ENCODE data around the gene HS2ST1.
"Not testable (repeated sequence)": the region's sequence is repeated elsewhere in the genome, so short reads cannot be mapped to it uniquely, and the experiment has no call there.

HS2ST1 gene

DNA sequence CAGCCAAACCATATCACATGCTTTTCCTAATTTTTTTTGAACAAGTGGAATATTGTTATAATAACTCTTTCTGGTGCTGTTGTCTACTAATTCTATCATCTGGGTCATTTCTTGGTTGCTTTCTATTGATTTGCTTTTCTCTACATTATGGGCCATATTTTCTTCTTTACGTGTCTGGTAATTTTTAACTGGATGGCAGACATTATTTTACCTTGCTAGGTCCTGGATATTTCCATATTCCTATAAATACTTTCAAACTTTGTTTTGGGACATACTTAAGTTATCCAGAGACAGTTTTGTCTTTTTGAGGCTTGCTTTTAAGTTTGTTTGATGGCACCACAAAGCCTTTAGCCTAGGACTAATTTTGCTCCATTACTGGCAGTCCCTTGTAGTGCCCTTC is 11.3 kb downstream of the HS2ST1 start:
- DNase-seq (ENCODE audit: low read depth): no peak

DNA sequence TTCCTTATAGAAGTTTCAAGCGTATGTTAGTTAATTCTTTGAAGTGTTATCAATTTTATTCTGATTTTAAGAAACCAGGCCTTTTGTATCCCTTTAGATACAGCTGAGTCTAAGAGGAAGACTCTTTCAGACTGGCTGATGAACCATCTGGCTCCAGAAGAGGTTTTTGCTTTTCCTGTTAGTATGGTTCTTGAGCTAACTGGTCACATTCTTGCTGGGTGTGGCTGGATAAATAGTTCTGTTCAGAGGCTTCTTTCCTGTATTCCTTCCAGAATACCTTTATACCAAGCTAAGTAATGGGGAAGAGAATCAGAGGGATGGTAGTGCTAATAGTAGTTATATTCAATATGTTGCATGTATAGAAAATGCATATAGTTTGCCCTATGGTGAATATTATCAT is 12.4 kb downstream of the HS2ST1 start:
- DNase-seq (ENCODE audit: low read depth): no peak

DNA sequence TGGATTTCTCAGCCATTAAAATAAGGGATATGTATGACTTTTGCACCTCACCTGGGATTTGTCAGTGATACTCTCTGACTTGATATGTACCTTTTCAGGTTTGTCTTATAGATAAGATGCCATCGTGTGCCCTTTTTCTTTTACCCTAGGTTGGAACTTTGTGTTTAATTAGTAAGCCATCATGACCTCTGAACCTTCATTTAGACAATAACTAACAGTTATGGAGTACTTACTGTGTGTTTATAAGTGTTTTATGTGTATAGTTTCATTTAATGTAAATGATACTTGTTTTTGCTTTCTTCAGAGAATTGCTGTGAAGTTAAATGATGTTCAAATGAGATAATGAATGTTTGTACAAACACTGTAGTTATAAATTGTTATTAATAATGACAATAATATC is 14.4 kb downstream of the HS2ST1 start:
- DNase-seq (ENCODE audit: low read depth): no peak

DNA sequence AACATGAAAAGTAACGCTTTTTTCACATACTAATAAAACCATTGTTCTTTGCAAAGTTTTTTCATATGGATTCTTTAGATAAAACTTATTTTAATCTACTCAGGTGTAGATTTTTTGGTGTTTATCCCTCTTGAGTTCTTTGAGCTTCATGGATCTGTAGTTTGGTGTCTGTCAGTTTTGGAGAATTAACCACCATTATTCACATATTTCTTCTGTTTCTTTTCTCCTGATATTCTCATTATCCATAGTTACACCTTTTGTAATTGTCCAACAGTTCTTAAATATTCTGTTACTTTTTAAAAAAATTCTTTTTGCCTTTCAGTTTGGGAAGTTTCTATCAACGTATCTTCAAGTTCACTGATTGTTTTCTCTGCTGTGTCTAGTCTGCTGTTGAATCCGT is 18.6 kb downstream of the HS2ST1 start:
- no peak for DNase-seq (ENCODE audit: low read depth)

DNA sequence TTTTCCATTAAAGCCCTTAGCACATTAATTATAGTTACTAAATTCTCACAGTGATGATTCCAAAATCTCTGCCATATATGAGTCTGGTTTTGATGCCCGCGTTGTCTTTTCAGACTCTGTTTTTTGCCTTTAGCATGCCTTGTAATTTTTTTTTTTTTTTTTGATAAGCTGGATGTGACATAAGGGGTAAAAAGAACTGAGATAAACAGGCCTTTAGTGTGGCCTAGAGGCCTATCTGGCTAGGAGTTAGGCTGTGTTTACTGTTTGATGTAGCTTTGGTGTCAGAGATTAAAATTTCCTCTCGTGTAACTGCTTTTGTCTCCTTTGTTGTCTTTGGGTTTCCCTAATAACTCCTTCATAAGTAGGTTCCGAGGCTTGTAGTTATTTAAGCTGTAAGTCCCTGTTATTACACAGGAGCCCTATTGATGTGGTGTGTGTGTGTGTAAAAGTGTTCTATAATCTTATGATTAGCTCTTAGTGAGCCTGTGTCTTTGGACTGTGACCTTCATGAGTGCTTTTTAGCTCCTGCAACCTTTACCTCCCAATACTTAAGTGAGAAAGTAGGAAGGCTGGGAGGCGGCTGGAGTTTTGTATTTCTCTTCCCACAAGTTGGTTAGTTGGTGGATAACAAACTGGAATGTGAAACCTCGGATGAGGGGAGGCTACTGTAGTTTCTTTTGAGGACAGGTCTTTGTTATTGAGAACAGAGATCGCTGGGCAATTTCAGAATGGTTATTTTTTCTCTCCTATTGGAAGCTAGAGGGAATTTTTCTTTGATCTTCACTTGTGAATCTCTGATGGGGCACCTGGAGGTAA is 19.3 kb downstream of the HS2ST1 start:
- no peak for DNase-seq (ENCODE audit: low read depth)

DNA sequence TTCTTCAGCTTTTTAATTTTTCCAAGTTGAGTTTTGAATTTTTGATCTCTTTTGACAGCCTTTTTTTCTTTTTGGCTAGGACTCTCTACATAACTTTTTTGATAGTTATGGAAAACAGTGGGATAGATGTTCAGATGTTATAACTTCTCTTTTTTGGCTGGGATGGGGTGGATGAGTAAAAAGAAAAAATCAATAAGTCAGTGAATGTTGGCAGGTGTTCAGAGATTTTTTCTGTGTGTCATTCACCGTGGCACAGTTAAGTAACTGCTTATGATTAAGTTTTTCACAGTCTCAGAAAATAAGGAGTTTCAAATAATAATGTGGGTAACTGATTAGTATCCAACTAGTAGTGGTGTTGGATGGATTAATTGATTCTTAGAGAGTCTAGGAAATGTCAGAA is 24.0 kb downstream of the HS2ST1 start:
- DNase-seq (ENCODE audit: low read depth): peak; percentile 20

DNA sequence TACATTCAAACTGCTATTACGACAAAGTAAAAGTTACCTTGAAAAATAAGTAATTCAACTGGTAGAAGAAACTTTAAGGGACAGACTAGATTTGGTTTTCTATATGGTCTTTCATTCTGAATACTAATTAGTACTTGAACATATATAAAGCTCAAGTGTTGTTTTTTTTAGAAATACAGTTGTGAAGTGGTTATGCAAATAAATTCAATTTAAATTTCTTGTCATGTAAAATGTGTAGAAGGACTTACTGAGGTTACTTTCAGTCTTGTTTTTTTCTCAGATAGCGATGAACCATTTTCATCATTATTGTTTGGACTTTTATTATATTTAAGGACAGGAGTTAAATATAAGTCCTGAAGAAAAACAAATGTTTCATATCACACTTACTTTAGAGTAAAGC is 24.4 kb downstream of the HS2ST1 start:
- no peak for DNase-seq (ENCODE audit: low read depth)

DNA sequence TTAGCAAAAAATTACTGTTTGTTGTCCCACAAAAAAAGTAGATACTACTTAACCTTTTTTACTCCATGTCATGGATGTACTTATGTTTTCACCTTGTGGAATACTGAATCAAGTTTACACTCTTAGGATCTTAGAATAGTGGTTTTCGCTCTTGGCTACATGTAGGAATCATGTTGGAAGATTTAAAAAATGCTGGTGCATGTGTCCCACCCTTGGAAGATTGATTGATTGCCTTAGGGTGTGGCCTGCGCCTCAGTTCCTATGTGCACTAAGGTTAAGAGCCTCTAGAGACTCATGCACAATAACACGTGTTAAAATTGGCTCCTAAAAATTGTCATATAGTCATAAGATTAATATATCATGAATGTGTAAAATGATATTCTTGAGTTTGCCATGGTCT is 25.0 kb downstream of the HS2ST1 start:
- no peak for DNase-seq (ENCODE audit: low read depth)

DNA sequence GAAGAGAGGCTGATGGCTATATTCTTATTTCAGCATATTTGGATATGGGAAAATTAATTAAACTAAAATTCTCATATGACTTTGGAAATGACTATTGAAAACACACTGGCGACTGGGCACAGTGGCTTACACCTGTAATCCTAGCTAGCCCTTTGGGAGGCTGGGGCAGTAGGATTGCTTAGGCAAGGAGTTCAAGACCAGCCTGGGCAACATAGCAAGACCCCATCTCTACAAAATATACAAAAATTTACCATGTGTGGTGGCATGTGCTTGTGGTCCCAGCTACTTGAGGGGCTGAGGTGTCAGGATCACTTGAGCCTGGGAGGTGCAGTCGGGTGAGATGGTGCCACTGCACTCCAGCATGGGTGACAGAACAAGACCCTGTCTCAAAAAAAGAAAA is 26.2 kb downstream of the HS2ST1 start:
- no peak for DNase-seq (ENCODE audit: low read depth)

DNA sequence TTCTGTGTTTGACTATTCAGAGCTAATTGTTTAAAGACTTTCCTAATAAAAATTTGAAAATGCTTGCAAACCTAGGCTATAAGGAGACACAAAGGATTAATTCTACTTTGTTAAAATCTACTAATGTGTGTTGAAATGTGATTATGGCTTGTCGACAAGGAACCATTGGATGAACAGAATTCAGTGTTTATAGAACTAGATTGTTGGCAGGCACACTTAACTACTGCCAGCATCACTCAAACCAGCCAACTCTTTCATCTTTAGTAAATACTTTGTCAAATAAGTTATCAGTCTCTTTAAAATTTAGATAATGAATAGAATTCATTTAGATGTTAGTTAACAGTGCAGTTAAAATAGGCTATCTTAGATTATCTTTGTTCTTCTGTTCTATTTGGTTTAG is 27.6 kb downstream of the HS2ST1 start:
- no peak for DNase-seq (ENCODE audit: low read depth)

DNA sequence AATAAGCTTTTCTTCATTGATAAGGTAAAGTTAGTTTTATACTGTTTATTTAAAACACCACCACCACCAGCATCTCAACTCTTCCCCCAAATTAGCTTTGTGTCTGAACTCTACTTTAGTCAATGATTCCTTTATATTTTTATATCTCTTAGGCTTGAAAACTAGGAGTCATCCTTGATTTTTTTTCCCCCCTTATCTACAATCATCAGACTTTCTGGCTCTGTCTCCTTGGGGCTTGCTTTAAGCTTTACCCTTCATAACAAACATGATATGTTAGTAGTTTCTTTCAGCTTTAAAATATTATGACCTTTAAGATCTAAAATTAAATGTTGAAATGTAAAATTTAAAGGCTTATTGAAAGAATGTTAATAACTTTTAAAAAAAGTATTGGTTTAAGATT is 28.3 kb downstream of the HS2ST1 start:
- DNase-seq (ENCODE audit: low read depth): no peak

DNA sequence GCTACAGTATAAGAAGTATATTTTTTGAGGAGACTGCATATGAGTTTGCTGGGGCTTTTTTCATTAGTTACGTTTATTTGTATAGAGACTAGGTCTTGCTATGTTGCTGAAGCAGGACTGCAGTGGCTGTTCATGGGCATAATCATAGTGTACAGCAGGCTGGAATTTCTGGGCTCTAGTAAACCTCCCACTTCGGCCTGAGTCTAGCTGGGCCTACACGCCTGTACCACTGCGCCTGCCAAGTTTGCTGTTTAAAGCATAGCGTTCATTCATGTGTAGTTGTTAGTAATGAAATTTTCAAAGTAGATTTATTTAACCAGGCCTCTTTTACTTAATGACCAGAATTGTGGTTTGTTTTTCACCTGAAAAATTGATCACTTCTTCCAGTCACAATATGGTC is 33.8 kb downstream of the HS2ST1 start:
- no peak for DNase-seq (ENCODE audit: low read depth)

DNA sequence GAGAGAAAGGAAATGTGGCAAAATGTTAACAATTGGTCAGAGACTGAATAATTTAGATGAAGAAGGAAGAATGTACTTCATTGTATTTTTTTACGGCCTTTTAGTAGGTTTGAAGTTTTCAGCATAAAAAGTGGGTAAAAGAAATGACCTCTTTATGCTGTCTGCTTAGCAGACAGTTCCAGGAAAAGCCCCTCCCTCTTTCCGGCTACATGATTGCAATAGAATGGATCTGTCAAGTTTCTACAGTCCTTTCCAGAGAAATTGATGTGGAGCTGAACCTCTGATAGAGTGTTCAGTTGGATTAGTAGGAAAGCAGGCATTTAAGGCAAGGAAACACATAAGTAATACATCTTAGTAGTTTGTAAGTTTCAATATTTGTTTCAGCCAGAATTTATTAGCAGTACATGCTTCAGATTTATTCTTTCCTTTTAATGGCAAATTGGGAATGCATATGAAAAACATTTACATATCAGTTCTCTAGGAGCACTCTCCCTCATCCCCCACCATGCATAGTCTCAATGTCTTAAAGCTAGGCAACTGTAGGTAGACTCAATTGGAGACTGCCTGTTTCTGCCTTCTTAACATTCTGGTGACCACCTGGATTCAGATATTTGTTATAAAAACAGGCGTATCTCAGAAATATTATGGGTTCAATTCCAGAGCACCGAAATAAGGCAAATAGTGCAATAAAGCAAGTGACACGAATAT is 36.4 kb downstream of the HS2ST1 start:
- no peak for DNase-seq (ENCODE audit: low read depth)

DNA sequence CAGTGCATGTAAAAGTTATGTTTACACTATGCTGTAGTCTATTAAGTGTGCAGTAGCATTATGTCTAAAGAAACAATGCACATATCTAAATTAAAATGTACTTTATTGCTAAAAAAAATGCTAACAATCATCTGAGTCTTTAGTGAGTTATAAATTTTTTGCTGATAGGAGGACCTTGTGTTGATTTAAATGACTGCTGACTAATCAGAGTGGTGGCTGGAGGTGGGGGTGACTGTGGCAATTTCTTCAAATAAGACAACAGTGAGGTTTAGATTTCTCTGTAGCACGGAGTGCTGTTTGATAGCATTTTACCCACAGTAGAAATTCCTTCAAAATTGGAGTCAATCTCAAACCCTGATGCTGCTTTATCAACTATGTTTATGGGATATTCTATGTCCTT is 37.0 kb downstream of the HS2ST1 start:
- DNase-seq (ENCODE audit: low read depth): no peak

DNA sequence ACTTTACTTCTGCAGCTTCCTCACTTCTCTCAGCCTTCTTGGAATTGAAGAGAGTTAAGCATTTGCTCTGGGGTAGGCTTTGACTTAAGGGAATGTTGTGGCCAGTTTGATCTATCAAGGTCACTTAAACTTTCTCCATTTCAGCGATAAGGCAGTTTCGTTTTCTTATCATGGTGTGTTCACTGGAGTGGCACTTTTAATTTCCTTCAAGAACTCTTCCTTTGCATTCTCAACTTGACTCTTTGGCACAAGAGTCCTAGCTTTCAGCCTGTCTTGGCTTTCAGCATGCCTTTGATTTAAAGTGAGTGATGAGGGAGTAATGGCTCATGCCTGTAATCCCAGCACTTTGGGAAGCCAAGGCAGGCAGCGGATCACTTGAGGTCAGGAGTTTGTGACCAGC is 38.7 kb downstream of the HS2ST1 start:
- no peak for DNase-seq (ENCODE audit: low read depth)

DNA sequence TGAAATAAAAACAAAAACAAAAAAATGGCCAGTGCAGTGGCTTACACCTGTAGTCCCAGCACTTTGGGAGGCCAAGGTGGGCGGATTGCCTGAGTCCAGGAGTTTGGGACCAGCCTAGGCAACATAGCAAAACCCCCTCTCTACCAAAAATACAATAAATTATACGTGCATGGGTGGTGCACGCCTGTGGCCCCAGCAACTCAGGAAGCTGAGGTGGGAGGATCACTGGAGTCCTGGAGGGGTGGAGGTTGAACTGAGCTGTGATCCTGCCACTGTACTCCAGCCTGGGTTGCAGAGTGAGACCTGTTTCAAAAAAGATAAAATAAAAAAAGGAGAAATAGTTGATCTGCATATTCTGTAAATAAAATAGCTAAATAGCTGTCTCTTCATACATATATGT is 41.2 kb downstream of the HS2ST1 start:
- no peak for DNase-seq (ENCODE audit: low read depth)

DNA sequence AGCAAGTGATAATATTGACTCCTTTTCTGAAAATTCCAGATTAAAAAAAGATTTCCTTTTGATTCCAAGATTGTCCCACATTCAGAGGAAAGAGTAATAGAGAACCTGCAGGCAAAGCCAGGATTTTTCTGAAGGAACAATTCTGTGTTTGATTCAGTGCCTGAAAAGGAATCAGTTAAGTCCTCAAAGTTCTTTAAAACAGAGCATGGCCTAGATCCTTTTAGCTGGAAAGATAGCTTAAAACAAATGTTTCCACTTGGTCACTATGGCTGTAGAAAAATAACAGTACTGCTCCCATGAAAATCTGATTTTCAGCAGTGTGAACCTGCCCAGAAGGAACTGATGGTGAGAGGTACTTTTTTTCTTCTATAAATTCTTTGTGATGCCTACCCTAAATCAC is 41.8 kb downstream of the HS2ST1 start:
- DNase-seq (ENCODE audit: low read depth): no peak

DNA sequence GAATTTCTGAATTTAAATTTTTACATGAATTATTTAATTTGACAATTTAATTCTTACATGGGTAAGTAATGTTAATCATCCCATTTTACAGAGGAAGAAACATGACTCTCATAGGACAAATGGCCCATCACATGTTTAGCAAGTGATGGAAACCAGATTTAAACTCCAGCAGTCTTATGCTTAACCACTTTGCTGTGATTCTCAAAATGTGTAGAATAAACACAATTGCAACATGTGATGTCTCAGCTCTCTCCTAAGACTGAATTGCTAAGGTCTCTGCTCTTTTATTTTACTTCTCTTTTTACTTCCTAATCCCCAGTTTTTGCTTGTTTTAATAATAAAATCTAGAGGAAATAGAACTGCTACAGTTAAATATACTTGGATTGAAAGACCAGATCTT is 42.8 kb downstream of the HS2ST1 start:
- no peak for DNase-seq (ENCODE audit: low read depth)

DNA sequence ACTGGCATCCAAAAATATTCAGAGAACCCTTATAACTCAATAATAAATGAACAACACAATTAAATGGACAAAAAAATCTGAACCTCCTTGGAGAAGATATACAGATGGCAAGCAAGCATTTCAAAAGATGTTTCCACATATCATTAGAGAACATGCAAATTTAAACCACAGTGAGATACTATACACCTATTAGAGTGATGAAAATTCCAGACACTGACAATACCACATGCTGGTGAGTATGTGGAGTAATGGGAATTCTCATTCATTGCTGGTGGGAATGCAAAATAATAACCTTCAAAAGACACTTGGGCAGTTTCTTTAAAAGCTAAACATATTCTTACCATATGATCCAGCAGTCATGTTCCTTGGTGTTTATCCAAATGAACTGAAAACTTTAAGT is 46.1 kb downstream of the HS2ST1 start:
- no peak for DNase-seq (ENCODE audit: low read depth)

DNA sequence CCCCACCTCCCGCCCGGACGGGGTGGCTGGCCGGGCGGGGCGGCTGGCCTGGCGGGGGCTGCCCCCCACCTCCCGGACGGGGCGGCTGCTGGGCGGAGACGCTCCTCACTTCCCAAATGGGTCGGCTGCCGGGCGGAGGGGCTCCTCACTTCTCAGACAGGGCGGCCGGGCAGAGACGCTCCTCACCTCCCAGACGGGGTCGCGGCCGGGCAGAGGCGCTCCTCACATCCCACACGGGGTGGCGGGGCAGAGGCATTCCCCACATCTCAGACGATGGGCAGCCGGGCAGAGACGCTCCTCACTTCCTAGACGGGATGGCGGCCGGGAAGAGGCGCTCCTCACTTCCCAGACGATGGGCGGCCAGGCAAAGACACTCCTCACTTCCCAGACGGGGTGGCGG is 49.4 kb downstream of the HS2ST1 start:
- DNase-seq (ENCODE audit: low read depth): not testable (repeated sequence)

DNA sequence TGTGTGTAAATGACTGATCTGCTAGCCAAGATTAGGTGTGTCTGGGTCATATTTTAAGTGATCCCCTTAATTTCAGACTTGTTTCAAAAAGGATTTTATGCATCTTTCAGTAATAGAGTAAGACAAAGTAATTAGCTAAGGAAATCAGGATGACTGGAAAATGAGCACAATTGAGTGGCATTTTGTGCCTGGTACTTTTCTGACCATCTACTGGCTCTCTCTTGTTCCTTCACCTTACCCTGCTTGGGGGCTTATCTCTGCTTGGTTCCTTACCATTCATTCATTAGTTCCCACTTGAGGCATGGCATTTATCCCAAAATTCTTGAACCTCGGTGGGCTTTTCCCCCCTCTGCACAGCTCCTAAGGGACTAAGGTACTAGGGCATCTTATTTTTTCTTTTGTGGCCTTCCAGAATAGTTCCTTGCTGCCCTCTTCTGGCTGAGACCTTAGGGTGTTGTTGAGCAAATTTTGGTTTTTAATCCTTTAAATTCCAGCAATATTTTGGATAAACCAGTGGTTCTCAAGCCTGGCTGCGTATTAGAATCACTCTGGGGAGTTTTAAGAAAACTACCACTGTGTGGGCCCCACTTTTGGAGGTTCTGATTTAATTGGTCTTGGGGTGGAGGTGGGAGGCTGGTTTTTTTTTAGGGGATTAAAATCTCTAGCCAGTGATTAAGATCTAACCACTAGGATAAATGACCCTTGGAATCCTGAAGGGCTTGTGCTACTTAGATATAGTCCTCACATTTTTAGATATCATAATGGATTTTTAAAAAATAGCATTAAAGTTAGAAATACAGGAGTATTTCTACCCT is 50.8 kb downstream of the HS2ST1 start:
- DNase-seq (ENCODE audit: low read depth): peak; percentile 57

DNA sequence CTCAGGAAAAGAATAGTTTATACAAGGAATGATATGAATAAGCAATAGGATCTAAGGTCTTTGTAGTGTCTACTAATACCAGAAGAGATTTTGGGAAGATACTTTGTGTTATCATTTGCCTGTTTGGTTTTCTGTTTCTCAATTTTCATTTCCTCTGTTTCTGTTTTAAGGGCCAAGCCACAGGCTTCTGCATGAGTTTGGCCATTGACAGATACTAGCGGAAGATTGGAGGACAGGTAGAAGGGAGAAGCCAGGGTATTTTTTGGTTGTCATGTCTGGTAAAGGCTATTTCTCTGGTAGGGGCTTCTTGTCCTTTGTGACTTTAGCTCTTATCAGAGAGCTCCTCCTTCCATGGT is 51.4 kb downstream of the HS2ST1 start:
- no peak for DNase-seq (ENCODE audit: low read depth)

DNA sequence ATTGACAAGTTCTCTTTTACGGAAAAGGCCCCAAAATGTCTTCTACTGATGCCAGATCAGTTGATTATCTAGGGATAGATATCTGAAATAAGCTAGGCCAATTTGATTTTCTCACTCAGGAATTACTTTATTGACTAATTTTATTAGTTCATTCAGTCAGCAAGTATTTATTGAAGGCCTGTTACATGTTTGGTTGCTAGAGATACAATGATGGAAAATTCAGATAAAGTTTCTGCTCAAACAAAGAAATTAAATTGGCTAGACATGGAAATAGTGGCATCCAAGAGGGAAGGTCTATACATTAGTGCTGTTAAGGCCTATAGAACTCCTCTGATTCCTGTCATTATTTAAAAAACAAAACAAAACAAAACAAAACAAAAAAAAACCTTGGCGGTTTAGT is 56.5 kb downstream of the HS2ST1 start:
- no peak for DNase-seq (ENCODE audit: low read depth)
